B cell (primary cell): Measurements from ENCODE around the gene SMARCA4.

ENCODE experiments used
- EZH2 ChIP-seq: IDR thresholded peaks from 2 replicates; pipeline ENCODE4 v1.6.1; 2012; ENCODE audit warnings: borderline replicate concordance, low read depth, mild to moderate bottlenecking, moderate library complexity, low read length; ENCODE audit not compliant: insufficient read depth, poor library complexity, severe bottlenecking
- TF ChIP-seq, protein P1 (sequence below): fragments of 200-600 bp; IDR thresholded peaks from one replicate; pipeline ENCODE4 v1.8.0; 2022; ENCODE audit warnings: antibody characterized with exemption, mild to moderate bottlenecking

- TF ChIP-seq, protein P1, sequence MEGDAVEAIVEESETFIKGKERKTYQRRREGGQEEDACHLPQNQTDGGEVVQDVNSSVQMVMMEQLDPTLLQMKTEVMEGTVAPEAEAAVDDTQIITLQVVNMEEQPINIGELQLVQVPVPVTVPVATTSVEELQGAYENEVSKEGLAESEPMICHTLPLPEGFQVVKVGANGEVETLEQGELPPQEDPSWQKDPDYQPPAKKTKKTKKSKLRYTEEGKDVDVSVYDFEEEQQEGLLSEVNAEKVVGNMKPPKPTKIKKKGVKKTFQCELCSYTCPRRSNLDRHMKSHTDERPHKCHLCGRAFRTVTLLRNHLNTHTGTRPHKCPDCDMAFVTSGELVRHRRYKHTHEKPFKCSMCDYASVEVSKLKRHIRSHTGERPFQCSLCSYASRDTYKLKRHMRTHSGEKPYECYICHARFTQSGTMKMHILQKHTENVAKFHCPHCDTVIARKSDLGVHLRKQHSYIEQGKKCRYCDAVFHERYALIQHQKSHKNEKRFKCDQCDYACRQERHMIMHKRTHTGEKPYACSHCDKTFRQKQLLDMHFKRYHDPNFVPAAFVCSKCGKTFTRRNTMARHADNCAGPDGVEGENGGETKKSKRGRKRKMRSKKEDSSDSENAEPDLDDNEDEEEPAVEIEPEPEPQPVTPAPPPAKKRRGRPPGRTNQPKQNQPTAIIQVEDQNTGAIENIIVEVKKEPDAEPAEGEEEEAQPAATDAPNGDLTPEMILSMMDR: no peak
- no peak for TF ChIP-seq EZH2
Observed at GRCh38 chr19:10935371-10936059, 25.3 kb upstream of the SMARCA4 start.
